WTC11 (cell line): ENCODE results near the gene TSG101.

ENCODE experiments used
- ATF1 ChIP-seq: sonication (generic); formaldehyde crosslinking; IDR thresholded peaks from 2 replicates; pipeline ENCODE4 v1.8.1; 2023; ENCODE audit warnings: mild to moderate bottlenecking, moderate library complexity, missing genetic modification reagents
- CREB1 ChIP-seq: sonication (generic); formaldehyde crosslinking; IDR thresholded peaks from 2 replicates; pipeline ENCODE4 v1.8.0; 2023; ENCODE audit warnings: mild to moderate bottlenecking, missing genetic modification reagents
- FOXP1 ChIP-seq: sonication (generic); formaldehyde crosslinking; IDR thresholded peaks from 2 replicates; pipeline ENCODE4 v1.8.0; 2022; ENCODE audit warnings: missing genetic modification reagents, mild to moderate bottlenecking, moderate library complexity, borderline replicate concordance
- NR1H2 ChIP-seq: sonication (generic); formaldehyde crosslinking; IDR thresholded peaks from 2 replicates; pipeline ENCODE4 v1.9.0; 2021; ENCODE audit warnings: mild to moderate bottlenecking, moderate library complexity, missing genetic modification reagents
- NR2C2 ChIP-seq: sonication (generic); formaldehyde crosslinking; IDR thresholded peaks from 2 replicates; pipeline ENCODE4 v1.8.0; 2022; ENCODE audit warnings: mild to moderate bottlenecking, missing genetic modification reagents
- TF ChIP-seq, protein P1 (sequence below): sonication (generic); formaldehyde crosslinking; IDR thresholded peaks from 2 replicates; pipeline ENCODE4 v1.8.1; 2022; ENCODE audit warnings: missing genetic modification reagents, borderline replicate concordance
- TF ChIP-seq, protein P2 (sequence below): fragments of 200-600 bp; IDR thresholded peaks from 2 replicates; pipeline ENCODE4 v1.8.0; 2022; ENCODE audit warnings: antibody characterized with exemption
- TF ChIP-seq, protein P3 (sequence below): sonication (generic); formaldehyde crosslinking; IDR thresholded peaks from 2 replicates; pipeline ENCODE4 v1.8.0; 2022; ENCODE audit warnings: mild to moderate bottlenecking, missing genetic modification reagents

DNA sequence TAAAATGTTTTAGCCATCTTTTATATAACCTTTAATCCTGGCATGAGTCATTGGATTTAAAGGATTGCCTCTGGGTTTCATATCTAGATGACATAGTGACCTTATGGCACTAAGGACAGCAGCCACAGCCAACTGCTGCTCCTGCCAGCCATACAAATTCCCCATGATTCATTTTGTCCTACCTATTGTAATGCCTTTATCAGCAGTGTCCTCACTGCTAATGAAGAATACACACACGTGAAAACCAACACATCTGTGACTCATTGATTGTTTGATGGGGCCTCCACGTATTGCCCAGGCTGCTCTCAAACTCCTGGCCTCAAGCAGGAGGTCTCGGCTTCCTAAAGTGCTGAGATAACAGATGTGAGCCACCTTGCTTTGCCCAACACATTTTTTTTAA lies 69.3 kb downstream of the TSG101 start:
- TF ChIP-seq, protein P1, sequence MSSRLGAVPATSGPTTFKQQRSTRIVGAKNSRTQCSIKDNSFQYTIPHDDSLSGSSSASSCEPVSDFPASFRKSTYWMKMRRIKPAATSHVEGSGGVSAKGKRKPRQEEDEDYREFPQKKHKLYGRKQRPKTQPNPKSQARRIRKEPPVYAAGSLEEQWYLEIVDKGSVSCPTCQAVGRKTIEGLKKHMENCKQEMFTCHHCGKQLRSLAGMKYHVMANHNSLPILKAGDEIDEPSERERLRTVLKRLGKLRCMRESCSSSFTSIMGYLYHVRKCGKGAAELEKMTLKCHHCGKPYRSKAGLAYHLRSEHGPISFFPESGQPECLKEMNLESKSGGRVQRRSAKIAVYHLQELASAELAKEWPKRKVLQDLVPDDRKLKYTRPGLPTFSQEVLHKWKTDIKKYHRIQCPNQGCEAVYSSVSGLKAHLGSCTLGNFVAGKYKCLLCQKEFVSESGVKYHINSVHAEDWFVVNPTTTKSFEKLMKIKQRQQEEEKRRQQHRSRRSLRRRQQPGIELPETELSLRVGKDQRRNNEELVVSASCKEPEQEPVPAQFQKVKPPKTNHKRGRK (CRISPR knock-in tag), result no peak
- TF ChIP-seq FOXP1 (CRISPR knock-in tag) (no peak), ATF1 (no peak), CREB1 (no peak), NR1H2 (CRISPR knock-in tag) (no peak), NR2C2 (no peak)
- TF ChIP-seq, protein P2, sequence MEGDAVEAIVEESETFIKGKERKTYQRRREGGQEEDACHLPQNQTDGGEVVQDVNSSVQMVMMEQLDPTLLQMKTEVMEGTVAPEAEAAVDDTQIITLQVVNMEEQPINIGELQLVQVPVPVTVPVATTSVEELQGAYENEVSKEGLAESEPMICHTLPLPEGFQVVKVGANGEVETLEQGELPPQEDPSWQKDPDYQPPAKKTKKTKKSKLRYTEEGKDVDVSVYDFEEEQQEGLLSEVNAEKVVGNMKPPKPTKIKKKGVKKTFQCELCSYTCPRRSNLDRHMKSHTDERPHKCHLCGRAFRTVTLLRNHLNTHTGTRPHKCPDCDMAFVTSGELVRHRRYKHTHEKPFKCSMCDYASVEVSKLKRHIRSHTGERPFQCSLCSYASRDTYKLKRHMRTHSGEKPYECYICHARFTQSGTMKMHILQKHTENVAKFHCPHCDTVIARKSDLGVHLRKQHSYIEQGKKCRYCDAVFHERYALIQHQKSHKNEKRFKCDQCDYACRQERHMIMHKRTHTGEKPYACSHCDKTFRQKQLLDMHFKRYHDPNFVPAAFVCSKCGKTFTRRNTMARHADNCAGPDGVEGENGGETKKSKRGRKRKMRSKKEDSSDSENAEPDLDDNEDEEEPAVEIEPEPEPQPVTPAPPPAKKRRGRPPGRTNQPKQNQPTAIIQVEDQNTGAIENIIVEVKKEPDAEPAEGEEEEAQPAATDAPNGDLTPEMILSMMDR, result no peak
- TF ChIP-seq, protein P3, sequence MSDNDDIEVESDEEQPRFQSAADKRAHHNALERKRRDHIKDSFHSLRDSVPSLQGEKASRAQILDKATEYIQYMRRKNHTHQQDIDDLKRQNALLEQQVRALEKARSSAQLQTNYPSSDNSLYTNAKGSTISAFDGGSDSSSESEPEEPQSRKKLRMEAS (CRISPR knock-in tag), result no peak
